Activated CD4-positive, alpha-beta T cell treated with anti-CD3 and anti-CD28 coated beads, Interleukin-2, amount 50 U/mL, for 1 hour (primary cell): ENCODE results near the gene FAAP24.
"Not testable (repeated sequence)": the region's sequence is repeated elsewhere in the genome, so short reads cannot be mapped to it uniquely, and the experiment has no call there.

Experiments
- DNase-seq: peaks from one replicate; pipeline ENCODE4 v3.0.0-alpha.2; 2020

FAAP24 gene, protein sequence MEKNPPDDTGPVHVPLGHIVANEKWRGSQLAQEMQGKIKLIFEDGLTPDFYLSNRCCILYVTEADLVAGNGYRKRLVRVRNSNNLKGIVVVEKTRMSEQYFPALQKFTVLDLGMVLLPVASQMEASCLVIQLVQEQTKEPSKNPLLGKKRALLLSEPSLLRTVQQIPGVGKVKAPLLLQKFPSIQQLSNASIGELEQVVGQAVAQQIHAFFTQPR

DNA sequence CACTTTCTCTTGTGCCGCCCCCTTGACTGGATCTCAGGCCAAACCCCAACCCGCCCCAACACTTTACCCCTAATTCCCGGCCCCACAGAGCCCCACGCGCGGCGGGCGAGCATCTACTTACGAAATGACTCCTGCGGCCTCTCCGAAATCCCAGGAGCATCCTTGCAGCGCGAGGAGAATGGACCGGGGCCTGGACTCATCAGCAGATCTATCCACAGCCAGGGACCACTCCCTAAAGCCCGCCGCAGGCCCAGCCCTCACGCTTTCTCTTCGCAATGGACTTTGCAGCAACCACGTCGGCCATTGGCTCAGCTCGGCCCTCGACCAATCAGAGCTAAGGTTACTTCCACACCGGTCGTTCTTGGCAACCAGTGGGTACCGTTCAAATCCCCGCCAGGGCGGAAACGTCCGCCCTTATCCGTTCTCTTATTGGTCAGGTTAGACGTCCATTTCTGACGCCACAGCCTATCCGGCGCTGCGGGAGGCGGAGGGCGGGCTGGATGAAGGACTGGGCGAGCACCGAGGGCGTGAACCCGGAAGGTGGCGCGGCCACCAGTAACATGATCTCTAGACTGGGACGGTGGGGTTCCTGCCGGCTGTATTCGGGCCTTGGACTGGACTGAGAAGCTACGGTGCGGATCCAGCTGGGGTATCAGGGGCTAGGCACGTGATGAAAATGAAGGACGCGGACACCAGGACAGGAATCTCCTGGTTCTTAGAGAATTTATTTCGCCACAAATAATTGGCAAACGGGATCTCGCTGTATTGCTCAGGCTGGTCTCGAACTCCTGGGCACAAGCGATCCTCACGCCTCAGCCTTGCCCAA, at the start of gene FAAP24, which contains the start of gene CEP89:
Gene FAAP24 (plus strand): TSS at position 528 of the 826 bp plus-strand sequence. CDS start 955 bp downstream, outside the sequence.
Gene CEP89 (minus strand): TSS at position 244 of the 826 bp plus-strand sequence. CDS start 84 bp downstream, at position 160.
- peak; percentile 97 for DNase-seq

DNA sequence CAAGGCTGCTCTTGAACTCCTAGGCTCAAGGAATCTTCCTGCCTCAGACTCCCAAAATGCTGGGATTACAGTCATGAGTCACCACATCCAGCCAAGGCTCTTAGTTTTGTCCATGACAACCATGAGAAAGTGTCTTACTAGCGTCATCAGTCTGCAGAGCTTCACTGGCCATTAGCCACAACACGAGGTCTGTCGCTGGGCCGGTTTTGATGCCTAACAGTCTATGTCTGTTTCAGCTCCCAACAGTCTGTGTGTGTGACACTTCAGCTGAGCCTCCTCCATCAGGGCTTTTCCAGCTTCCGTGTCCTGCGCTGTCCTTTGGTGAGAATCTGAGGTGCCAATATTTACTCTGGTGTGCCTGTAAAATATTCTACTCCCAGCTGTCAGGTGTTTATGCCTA, 47.8 kb upstream of the FAAP24 start:
- DNase-seq: no peak

DNA sequence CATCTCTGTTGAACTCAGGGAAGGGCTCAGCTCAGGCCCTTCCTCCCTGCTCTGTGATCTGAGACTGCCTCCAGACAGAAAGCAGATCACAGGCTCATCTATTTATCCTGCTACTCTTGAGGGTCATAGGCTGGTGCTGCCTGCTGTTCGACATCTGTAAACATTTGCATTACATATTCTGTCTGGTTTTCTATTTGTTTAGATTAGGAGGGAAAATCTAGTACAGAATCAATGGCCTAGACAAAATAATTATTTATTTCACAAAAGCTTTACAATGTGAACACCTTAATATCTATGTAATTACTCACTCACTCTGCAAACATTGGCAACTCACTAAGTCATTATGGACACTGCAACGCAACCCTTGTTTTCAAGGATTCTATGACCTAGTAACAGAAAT, 43.2 kb upstream of the FAAP24 start:
- DNase-seq: no peak

DNA sequence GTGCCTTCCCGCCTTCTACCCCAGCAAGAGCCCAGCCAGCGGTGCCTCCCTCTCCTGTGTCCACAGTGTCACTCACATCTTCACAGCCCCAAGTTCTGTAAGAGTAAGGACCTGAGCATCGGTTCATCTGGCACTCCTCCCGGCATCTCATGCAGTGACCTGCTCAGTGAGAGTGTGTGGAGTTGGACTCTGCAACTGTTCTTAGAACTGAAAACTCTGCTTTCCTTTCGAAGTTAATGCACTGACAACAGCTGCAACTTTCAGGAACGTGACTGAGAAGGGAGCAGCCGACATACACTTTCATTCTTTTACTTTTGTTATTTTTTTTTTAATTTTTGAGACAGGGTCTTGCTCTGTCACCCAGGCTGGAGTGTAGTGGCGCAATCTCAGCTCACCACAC, 41.5 kb upstream of the FAAP24 start:
- DNase-seq: no peak

DNA sequence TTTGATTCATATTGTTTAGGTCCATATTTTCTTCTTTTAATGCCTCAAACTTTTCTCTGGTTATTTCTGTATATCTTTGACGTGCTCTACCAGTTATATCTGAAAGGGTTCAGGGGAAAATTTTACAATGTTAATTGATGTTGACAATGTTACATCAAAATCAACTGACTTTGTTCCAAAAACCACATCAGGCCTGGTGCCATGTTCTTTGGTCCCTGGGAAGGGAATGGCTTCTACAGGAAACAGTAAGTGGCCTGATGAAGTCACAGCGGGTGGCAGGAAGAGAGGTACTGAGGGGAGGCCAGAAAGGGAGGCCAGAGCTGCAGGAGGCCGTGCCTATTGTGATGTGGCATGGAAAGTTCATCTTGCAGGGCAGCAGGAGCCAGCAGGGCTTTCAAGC, 38.5 kb upstream of the FAAP24 start:
- DNase-seq: no peak

DNA sequence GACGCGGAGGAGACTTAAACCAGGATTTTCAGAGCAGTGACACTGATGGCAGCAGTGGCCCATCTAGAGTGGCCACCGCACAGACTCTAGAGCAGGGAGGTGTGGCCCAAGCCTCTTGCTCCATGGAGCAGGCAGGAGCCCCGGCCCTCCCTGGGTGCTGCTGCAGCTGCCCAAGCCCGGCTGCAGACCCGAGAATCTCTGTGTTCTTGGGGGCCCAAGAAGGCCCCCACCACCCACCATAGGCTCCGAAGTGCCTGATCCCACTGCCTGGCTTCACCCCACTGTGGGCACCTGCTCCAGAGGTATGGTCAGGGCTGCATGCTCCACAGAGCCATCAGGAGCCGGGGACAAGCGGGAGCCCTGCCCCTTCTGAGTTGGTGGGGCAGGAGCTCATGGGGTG, 36.4 kb upstream of the FAAP24 start:
- DNase-seq: no peak

DNA sequence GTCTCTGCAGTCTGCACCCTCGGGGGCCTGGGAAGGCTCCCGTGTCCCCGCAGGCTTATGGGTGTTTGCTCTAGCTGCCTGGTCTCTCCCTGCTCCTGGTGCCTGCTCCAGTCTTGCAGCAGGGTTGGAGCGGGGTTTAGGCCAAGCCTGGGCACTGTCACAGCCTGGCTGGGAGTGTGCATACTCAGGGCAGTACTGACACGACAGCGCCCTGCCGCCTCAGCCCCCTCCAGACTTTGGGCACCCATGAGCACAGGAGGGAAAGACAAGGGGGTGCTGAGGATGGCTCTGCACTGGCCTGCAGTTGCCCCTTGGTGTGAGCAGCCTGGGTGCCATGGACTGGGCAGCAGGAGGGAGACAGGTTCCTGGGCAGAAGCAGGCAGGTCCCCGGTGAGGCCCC, 36.0 kb upstream of the FAAP24 start:
- no peak for DNase-seq

DNA sequence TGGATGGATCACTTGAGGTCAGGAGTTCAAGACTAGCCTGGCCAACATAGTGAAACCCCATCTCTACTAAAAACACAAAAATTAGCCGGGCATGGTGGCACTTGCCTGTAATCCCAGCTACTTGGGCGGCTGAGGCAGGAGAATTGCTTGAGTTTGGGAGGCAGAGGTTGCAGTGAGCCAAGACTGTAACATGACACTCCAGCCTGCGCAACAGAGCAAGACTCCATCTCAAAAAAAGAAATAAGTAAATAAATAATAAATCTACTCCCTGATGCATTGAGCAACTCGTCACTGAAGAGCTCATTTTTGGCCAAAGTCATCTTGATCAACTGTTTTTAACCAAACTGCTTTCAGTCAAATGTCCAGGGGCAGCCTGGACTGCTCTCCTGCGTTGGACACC, 30.8 kb upstream of the FAAP24 start:
- not testable (repeated sequence) for DNase-seq

DNA sequence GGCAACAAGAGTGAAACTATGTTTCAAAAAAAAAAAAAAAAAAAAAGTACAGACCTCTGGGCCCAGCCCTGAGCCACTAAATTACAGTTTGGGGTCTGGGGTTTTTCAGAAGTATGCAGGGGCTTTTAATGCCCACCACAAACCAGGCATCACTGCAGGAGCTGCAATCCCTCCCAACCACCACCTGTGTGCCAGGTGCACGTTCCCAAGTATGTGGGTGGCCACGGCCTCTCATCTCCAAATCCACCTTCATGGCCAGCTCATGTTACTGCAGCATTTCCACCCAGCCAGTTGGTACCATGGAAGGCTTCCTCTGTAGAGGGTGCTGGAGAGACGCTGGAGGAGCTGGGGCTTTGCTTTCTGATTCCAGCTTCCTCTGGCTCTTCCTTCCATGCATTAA, 26.8 kb upstream of the FAAP24 start:
- no peak for DNase-seq

DNA sequence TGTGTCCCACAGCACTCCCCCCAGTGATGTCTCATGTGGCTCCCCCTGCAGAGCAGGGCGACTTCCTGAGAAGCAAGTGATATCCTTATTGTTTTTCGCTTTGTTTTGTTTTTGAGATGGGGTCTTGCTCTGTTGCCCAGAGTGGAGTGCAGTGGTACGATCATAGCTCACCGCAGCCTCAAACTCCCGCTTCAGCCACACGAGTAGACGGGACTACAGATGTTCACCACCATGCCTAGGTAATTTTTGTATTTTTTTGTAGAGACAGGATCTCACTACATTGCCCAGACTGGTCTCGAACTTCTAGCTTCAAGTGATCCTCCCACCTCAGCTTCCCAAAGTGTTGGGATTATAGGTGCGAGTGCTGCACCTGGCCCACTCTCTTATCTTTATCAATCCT, 5.3 kb upstream of the FAAP24 start:
- DNase-seq: no peak

DNA sequence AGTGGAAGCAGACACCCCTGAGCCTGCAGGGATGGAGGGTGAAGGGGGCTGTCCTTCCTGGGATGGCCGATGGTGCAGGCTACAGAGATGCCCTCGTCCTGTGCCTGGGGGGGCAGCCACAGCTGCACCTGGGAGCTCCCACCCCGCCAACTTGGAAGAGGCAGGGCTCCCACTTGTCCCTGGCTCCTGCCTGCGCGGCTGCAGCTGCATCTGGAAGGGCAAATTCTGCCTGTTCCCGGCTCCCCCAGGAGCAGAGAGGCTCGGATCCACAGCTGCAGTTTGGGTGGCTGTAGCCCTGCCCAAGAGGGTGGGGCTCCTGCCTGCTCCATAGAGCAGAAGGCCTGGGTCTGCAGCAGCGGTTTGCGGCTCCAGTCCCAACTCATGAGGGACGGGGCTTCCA, 2.5 kb upstream of the FAAP24 start:
- no peak for DNase-seq

DNA sequence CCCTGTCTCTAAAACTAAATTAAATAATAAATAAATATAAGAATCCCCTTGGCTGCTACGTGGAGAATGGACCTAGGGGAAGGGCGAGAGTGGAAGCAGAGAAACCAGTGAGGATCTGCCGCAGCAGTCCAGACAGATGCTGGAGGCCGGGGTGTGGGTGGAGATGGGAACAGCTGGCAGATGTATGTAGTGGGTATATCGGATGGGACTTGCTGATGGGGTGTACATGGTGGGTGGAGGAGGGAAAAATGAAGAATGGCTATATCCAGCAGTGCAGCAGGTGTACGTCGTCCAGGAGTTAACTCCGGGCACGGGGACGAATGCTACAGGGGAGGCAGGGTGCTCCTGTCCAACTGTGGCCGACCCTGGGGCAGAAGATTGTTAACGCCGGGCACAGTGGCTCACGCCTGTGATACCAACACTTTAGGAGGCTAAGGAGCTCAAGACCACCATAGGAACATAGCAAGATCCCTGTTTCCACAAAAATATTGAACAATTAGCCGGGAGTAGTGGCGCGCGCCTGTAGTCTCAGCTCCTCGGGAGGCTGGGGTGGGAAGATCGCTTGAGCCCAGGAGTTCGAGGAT, 938 bp upstream of the FAAP24 start:
- DNase-seq: no peak

DNA sequence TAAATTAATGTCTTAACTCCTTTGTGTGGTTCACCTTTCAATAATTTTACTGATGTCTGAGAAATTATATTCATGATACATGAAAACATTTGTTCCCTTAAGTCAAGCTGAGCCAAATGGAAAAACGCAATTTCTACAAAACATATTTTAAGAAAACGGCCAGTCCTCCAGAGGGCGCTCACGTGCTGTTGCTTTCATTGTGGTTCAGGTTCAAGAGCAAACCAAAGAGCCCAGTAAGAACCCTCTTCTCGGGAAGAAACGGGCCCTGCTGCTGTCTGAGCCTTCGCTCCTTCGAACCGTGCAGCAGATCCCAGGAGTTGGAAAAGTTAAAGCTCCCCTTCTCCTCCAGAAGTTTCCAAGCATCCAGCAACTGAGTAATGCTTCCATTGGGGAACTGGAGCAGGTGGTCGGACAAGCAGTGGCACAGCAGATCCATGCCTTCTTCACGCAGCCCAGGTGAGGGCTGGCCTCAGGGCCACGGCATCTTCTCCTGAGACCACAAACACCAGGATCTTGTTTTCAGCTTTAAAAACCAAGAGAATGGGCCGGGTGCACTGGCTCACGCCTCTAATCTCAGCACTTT, 4.3 kb downstream of the FAAP24 start:
- DNase-seq: peak; percentile 75

DNA sequence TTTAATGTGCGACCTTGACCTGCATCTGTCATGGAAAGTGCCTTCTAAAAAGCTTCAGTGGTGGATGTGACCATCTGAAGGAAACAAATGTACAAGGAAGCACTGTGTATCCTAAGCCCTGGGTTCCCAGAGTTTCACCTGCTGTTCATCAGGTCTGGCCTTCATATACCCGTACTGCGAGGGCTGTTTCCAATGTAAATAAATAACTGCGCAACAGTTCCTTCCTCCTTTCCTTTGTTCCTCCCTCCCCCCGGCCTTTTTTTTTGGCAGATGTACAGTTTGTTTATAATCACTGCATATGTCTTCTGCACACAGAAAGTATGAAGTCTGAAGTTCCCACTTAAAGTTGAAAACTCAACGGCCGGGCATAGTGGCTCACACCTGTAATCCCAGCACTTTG, 5.2 kb downstream of the FAAP24 start:
- no peak for DNase-seq

DNA sequence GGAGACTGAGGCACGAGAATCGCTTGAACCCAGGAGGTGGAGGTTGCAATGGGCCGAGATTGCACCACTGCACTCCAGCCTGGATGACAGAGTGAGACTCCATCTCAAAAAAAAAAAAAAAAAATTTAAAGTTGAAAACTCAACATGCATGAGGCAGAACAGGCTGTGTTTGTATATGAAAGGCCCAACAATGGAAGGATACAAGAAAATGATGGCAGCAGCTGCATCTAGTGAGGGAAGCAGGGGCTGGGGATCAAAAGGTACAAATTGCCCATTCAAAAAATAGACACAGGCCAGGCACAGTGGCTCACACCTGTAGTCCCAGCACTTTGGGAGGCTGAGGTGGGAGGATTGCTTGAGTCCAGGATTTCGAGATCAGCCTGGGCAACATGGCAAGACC, 5.8 kb downstream of the FAAP24 start:
- not testable (repeated sequence) for DNase-seq

DNA sequence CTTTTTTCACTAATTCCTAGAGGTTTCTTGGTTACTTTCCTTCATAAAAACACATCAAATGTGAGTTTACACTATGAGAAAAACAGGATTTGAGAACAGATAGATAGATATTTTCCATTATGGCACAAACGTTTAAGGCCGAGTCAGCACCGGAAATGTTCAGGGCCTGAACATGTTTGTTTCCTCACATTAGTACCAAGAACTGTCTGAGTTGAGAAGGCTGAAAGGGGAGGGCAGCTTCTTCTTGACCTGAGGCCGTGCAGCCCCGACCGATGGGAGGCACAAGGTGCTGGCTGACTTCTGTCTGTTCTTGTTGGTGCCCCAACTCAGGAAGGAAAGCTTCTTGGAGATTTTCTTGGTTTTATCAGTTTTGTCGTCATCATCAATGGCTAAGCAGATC, 7.8 kb downstream of the FAAP24 start:
- DNase-seq: not testable (repeated sequence)

DNA sequence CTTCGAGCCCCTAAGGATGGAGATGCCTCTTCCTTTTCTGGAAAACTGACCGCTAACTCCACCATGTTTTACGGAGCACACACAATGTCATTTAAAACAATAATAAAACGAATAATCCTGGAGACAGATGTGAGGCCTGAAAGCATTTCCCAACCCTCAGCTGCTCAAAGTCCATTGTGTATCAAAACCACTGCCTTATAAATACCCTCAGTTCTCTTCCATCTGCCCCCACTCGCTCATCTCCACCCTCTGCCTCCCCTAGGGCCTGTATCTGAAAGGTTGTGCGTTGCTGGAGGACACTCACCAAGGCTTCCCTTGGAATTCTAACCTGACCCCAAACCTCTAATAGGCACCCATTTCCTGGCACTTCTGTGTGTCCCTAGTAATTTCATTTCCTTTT, 10.4 kb downstream of the FAAP24 start:
- DNase-seq: not testable (repeated sequence)

DNA sequence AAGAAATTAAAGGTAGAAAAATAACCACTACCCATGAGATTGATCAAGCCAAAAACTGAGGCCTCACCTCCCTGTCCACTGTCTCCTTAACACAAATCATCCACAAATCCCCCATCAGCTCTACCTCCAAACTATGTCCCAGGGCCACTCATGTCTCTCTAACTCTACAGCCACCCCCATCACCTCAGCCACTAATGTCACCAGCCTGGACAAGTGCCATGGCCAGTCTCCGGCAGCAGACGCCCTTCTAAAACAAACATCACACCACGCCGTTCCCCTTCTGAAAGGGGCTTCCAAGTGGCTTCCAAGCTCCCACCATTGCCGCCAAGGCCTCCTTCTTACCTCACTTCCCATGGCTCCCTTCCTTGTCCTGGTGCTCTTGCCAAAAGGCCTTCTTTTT, 16.2 kb downstream of the FAAP24 start:
- DNase-seq: not testable (repeated sequence)

DNA sequence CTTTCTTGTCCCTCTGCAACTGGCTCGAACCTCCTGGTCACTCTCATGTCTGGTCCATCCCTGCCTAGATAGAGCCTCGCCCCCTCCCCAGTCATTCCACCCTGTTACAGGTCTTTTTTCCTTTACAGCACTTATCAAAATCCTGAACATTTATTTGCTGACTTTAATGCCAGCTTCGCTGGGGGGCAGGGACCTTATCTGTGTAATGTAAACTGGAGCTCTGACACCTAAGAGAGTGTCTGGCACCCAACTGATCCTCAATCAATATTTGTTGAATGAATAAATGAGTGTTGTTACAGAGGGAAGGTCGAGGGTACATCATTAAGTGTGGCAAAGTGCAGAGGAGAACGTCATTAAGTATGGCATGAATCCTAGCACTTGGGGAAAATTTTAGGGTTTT, 16.7 kb downstream of the FAAP24 start:
- DNase-seq: no peak

DNA sequence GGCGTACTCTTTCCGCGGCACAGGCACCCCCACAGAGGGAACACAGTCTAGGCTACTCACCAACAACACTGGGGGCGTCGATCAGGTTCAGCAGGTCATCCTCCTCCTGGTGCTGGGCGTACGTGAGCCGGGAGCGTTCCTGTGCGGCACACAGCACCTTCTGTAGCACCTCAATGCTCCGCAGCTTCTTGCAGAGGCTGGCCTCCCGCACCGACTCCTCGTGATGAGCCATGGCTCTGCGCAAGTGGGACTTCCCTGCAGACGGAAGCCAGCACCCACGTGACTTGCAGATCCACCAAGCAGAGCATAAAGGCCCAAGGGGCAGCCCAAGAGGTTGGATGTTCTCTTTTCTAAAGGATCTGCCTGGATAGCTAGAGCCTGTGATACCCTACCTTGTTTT, 23.9 kb downstream of the FAAP24 start:
- DNase-seq: not testable (repeated sequence)

DNA sequence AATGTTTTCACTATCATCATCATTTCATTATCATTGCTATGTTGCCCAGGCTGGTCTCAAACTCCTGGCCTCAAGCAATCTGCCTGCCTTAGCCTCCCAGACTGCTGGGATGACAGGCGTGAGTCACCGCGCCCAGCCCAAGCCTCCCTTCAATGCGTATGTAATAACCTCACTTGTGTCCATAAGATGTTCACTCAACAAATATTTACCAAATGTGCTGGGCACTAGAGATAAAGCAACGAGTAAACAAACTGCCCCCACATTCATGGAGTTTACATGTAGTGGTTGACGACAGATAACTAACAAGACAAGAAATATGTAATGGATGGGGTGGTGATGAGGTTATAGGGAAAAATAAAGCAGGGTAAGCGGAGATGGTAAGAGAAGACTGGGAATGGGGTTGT, 25.0 kb downstream of the FAAP24 start:
- not testable (repeated sequence) for DNase-seq

DNA sequence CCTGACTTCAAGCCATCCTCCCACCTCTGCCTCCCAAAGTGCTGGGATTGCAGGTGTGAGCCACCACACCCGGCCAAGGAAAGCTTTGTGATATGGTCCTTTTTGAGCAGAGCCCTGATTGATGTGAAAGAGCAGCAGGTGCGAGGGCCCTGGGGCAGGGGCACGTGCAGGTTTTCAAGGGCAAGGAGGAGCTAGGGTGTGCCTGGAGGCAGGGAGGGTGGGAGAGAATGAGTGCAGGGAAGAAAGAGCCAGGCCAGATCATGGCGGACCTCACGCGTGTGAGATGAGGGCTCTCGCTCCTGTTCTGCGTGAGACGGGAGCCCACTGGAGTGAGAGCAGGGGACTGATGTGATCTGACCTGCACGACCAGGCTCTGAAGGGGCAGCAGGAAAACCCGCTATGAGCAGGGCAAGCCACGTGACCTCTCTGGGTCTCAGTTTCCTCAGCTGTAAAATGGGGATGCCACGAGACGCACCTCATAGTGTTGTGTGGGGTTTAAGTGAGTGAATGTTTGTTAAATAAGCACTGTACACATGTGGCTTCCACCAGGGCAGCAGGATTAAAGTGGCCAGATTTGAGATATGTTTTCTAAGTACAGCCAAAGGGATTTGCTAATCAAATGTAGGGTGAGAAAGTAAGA, 25.8 kb downstream of the FAAP24 start:
- no peak for DNase-seq

DNA sequence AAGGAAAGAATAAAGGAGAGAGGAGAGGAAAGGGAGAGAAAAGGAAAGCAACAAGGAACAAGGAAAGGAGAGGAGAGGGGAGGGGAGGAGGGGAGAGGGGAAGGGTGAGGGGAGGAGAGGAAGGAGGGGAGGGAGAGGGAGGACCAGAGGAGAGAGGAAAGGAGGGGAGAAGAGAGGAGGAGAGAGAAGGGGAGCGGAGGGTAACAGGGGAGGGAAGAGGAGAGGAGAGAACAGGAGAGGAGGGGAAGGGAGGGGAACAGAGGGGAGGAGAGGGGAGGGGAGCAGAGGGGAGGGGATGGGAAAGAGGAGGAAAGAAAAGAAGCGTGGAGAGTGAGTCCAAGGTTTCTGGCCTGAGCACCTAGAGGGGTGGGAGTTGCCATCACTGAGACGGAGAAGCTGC, 26.7 kb downstream of the FAAP24 start:
- no peak for DNase-seq
